Neural progenitor cell (in vitro differentiated cells): ENCODE measurements around the gene ZSWIM5. TPM values are rescaled to one million over a fixed set of nuclear protein-coding genes. Genes with fewer than 3 reads are reported as not detected.

Experiments
- DNase-seq: peaks from one replicate; pipeline ENCODE4 v3.0.0-alpha.2; 2016; ENCODE audit warnings: low spot score
- H2AFZ ChIP-seq: fragments of 200-600 bp; sonication (generic); replicated peaks from 2 replicates; pipeline ENCODE4 v1.6.1; 2016; ENCODE audit warnings: antibody characterized with exemption
- H3F3A ChIP-seq: fragments of 200-600 bp; sonication (generic); 2 replicates; pipeline ENCODE4 v1.6.1; 2016; ENCODE audit warnings: antibody characterized with exemption, low read depth
- H3K27ac ChIP-seq: fragments of 200-600 bp; sonication (generic); 2 replicates; pipeline ENCODE4 v1.5.1; 2016; ENCODE audit warnings: mild to moderate bottlenecking
- H3K27me3 ChIP-seq: fragments of 200-600 bp; sonication (generic); 2 replicates; pipeline ENCODE4 v1.6.1; 2016; ENCODE audit warnings: mild to moderate bottlenecking, moderate library complexity
- H3K36me3 ChIP-seq: fragments of 200-600 bp; sonication (generic); 2 replicates; pipeline ENCODE4 v1.5.1; 2016
- H3K4me1 ChIP-seq: fragments of 200-600 bp; sonication (generic); 2 replicates; pipeline ENCODE4 v1.6.1; 2016; ENCODE audit warnings: mixed run types
- H3K4me2 ChIP-seq: fragments of 200-600 bp; sonication (generic); 2 replicates; pipeline ENCODE4 v1.6.1; 2016
- H3K4me3 ChIP-seq: fragments of 200-600 bp; sonication (generic); 2 replicates; pipeline ENCODE4 v1.5.1; 2016
- H3K79me2 ChIP-seq: fragments of 200-600 bp; sonication (generic); 2 replicates; pipeline ENCODE4 v1.6.1; 2016; ENCODE audit warnings: low read depth
- H3K9ac ChIP-seq: fragments of 200-600 bp; sonication (generic); 2 replicates; pipeline ENCODE4 v1.6.1; 2016
- H3K9me3 ChIP-seq: fragments of 200-600 bp; sonication (generic); 2 replicates; pipeline ENCODE4 v1.5.1; 2016; ENCODE audit warnings: low read depth
- H4K20me1 ChIP-seq: fragments of 200-600 bp; sonication (generic); 2 replicates; pipeline ENCODE4 v1.6.1; 2016; ENCODE audit warnings: low read depth
- H3K27ac Mint-ChIP-seq: 3 replicates; pipeline ENCODE4 v1.8.0; 2021; ENCODE audit warnings: mixed read lengths
- H3K27me3 Mint-ChIP-seq: 2 replicates; pipeline ENCODE4 v1.8.0; 2022; ENCODE audit warnings: low read depth, mild to moderate bottlenecking, inconsistent platforms, moderate library complexity, mixed read lengths; ENCODE audit not compliant: insufficient read depth
- H3K36me3 Mint-ChIP-seq: 3 replicates; pipeline ENCODE4 v1.8.0; 2021; ENCODE audit warnings: mixed read lengths
- H3K4me1 Mint-ChIP-seq: 3 replicates; pipeline ENCODE4 v1.8.0; 2021; ENCODE audit warnings: mixed read lengths
- H3K4me3 Mint-ChIP-seq: 3 replicates; pipeline ENCODE4 v1.8.0; 2021; ENCODE audit warnings: mild to moderate bottlenecking, moderate library complexity, mixed read lengths
- H3K9me3 Mint-ChIP-seq: 3 replicates; pipeline ENCODE4 v1.8.0; 2020; ENCODE audit warnings: mixed read lengths
- EZH2 ChIP-seq: fragments of 200-600 bp; sonication (generic); IDR thresholded peaks from 2 replicates; pipeline ENCODE4 v1.6.1; 2017; ENCODE audit warnings: antibody characterized with exemption, mild to moderate bottlenecking, moderate library complexity
- EZH2phosphoT487 ChIP-seq: fragments of 200-600 bp; sonication (generic); IDR thresholded peaks from 2 replicates; pipeline ENCODE4 v1.6.1; 2017; ENCODE audit warnings: antibody characterized with exemption
- total RNA-seq: library from RNA; depleted of rRNA; stranded (reverse); fragments of >200 nt; gene quantifications from 2 replicates; pipeline ENCODE4 v1.2.3, GENCODE V29; 2015; ENCODE audit warnings: low replicate concordance
- TF ChIP-seq, protein P1 (sequence below): fragments of 200-600 bp; sonication (generic); IDR thresholded peaks from 2 replicates; pipeline ENCODE4 v1.5.1; 2017; ENCODE audit warnings: antibody characterized with exemption, mild to moderate bottlenecking

The ZSWIM5 gene
- total RNA-seq, 1 donor from 2014 or later = 5.8 TPM

DNA sequence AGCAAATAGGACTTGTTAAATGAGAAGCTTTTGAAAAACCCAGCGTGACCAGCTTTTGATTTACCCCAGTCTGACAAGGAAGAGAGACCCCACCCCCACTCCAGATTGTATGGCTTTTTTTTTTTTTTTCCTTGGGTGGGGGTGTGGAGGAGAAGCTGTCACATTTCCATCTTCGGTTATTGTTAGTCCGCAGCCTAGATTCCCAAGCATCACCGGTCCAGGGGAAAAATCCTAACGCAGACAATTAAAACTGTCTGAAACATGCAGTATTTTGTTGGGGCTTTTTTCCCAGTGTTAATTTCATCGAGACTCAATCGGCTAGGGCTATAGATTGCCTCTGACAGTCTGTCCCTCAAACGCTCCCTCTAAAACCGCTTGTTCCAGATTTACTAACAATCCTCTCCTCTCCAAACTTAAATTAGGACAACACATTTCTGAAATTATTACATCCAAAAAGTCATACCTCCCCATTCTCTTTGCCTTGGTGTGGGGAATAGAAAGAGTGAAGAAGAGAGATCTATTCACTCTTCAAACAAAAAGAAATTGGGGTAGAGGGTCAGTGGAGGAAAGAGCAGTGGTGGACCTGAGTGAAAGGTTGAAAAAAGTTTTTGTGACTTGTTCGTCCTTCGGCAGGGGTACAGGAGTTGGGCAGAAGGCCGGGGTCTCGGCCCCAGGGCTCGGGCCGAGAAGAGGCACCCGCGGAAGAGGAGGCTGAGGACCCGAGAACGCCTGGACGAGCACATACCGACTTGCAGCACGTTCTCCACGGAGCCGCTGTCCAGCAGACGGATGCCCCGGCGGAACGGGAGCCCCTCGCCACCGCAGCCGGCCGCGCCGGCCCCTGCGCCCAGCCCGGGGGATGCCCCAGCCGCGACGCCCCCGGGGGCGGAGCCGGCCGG lies 1.1 kb downstream of the ZSWIM5 start:
- H3K9me3 Mint-ChIP-seq = no peaks in the 10 kb centered on the region
- H2AFZ ChIP-seq = peak overlapping the region; percentile 36
- peak; percentile 86 for DNase-seq
- peaks cover 25% of the 10 kb centered on the region for H3K4me1 ChIP-seq
- peaks cover 16% of the 10 kb centered on the region for H3K79me2 ChIP-seq
- peak overlapping the region; percentile 95 for H3K4me3 Mint-ChIP-seq
- peaks cover 27% of the 10 kb centered on the region for H3F3A ChIP-seq
- H3K27me3 ChIP-seq = peaks cover 49% of the 10 kb centered on the region
- no peaks in the 10 kb centered on the region for H3K9me3 ChIP-seq
- H3K27me3 Mint-ChIP-seq = peaks cover 2% of the 10 kb centered on the region
- H4K20me1 ChIP-seq = peaks cover 17% of the 10 kb centered on the region
- H3K27ac ChIP-seq = no peak overlapping the region
- peak overlapping the region; percentile 61 for H3K27ac Mint-ChIP-seq
- TF ChIP-seq, protein P1, sequence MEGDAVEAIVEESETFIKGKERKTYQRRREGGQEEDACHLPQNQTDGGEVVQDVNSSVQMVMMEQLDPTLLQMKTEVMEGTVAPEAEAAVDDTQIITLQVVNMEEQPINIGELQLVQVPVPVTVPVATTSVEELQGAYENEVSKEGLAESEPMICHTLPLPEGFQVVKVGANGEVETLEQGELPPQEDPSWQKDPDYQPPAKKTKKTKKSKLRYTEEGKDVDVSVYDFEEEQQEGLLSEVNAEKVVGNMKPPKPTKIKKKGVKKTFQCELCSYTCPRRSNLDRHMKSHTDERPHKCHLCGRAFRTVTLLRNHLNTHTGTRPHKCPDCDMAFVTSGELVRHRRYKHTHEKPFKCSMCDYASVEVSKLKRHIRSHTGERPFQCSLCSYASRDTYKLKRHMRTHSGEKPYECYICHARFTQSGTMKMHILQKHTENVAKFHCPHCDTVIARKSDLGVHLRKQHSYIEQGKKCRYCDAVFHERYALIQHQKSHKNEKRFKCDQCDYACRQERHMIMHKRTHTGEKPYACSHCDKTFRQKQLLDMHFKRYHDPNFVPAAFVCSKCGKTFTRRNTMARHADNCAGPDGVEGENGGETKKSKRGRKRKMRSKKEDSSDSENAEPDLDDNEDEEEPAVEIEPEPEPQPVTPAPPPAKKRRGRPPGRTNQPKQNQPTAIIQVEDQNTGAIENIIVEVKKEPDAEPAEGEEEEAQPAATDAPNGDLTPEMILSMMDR = no peak
- TF ChIP-seq EZH2phosphoT487 (no peak), EZH2 (no peak)
- no peak overlapping the region for H3K9ac ChIP-seq
- no peaks in the 10 kb centered on the region for H3K36me3 Mint-ChIP-seq
- peaks cover 30% of the 10 kb centered on the region for H3K4me1 Mint-ChIP-seq
- H3K36me3 ChIP-seq = no peaks in the 10 kb centered on the region
- H3K4me2 ChIP-seq = peak overlapping the region; percentile 90
- peak overlapping the region; percentile 96 for H3K4me3 ChIP-seq

DNA sequence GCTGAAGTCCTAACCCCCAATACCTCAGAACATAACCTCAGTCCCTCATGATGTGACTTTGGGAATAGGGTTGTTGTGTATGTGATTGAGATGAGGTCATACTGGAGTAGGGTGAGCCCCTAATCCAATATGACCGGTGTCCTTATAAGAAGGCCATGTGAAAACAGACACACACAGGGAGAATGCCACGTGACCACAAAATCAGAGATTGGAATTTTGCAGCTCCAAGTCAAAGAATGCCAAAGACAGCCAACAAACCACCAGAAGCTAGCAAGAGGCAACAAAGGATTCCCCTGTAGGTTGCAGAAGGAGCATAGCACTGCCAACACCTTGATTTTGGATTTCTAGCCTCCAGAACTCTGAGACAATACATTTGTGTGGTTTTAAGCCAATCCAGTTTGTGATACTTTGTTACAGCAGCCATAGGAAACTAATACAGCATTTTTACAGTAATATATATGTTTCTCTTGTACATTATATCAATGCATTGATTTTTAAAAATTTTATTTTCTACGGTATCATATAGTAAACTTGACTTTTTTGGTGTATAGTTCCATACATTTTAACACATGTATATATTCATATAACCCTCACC lies 5.4 kb downstream of the ZSWIM5 start:
- peaks cover 2% of the 10 kb centered on the region for H3K27me3 Mint-ChIP-seq
- H3K4me2 ChIP-seq = no peak overlapping the region
- no peaks in the 10 kb centered on the region for H3K9me3 ChIP-seq
- peaks cover 16% of the 10 kb centered on the region for H3K79me2 ChIP-seq
- no peaks in the 10 kb centered on the region for H3K36me3 ChIP-seq
- H3K9me3 Mint-ChIP-seq = no peaks in the 10 kb centered on the region
- H3K27ac Mint-ChIP-seq = no peak overlapping the region
- H3K9ac ChIP-seq = no peak overlapping the region
- H3K4me1 ChIP-seq = peaks cover 18% of the 10 kb centered on the region
- peaks cover 19% of the 10 kb centered on the region for H3F3A ChIP-seq
- peaks cover 18% of the 10 kb centered on the region for H3K27me3 ChIP-seq
- peaks cover 17% of the 10 kb centered on the region for H4K20me1 ChIP-seq
- DNase-seq = no peak
- peaks cover 1% of the 10 kb centered on the region for H3K36me3 Mint-ChIP-seq
- no peak overlapping the region for H3K27ac ChIP-seq
- no peak overlapping the region for H3K4me3 Mint-ChIP-seq
- H3K4me3 ChIP-seq = no peak overlapping the region
- H3K4me1 Mint-ChIP-seq = peaks cover 21% of the 10 kb centered on the region
- H2AFZ ChIP-seq = no peak overlapping the region
- TF ChIP-seq EZH2phosphoT487 (no peak), EZH2 (no peak)
- TF ChIP-seq, protein P1 = no peak

DNA sequence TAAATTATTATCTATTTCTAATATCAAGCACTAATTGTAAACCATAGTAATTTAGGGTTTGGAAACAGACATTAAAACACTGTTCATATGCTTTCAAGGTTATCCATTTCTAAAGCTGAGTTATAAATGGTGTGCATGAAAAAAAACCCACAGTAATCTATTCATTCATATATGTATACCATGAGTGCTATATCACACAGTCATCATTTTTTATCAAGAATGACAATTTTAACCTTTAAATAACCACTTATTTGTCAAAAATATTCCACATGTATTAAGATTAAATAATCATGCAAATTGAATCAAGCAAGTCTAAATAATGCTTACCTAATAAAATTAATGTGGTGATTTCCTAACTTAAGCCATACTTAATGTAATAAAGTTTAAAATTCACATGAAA lies 6.0 kb downstream of the ZSWIM5 start:
- H3K4me1 ChIP-seq = peaks cover 18% of the 10 kb centered on the region
- TF ChIP-seq EZH2phosphoT487 = no peak
- no peak for TF ChIP-seq EZH2
- TF ChIP-seq, protein P1 = no peak
- H4K20me1 ChIP-seq = peaks cover 16% of the 10 kb centered on the region
- no peaks in the 10 kb centered on the region for H3K9me3 ChIP-seq
- no peak overlapping the region for H2AFZ ChIP-seq
- Mint-ChIP-seq H3K9me3 (no peaks in the 10 kb centered on the region), H3K36me3 (peaks cover 1% of the 10 kb centered on the region), H3K4me1 (peaks cover 21% of the 10 kb centered on the region), H3K27ac (no peak overlapping the region), H3K27me3 (peaks cover 2% of the 10 kb centered on the region), H3K4me3 (no peak overlapping the region)
- no peaks in the 10 kb centered on the region for H3K36me3 ChIP-seq
- peaks cover 16% of the 10 kb centered on the region for H3K79me2 ChIP-seq
- H3K27me3 ChIP-seq = peaks cover 18% of the 10 kb centered on the region
- no peak overlapping the region for H3K4me2 ChIP-seq
- no peak overlapping the region for H3K27ac ChIP-seq
- H3F3A ChIP-seq = peaks cover 16% of the 10 kb centered on the region
- DNase-seq = no peak
- no peak overlapping the region for H3K4me3 ChIP-seq
- H3K9ac ChIP-seq = no peak overlapping the region
